Transverse colon (tissue), 4 donors: ENCODE data around the gene STAM. TPM values are rescaled to one million over a fixed set of nuclear protein-coding genes. Genes with fewer than 3 reads are reported as not detected.

ENCODE experiments used
- DNase-seq: peaks from one replicate; pipeline ENCODE4 v3.0.0-alpha.2; 2019
- H3K27ac ChIP-seq, 4 donors: fragments of 200-600 bp; sonication (generic); 2 replicates each; pipeline ENCODE4 v1.5.1; 2016 to 2018; ENCODE audit warnings: inconsistent platforms in 4 of 4
- H3K27me3 ChIP-seq: fragments of 200-600 bp; sonication (generic); 2 replicates; pipeline ENCODE4 v1.5.1; 2017; ENCODE audit warnings: inconsistent platforms
- H3K36me3 ChIP-seq, 4 donors: fragments of 200-600 bp; sonication (generic); 2 replicates each; pipeline ENCODE4 v1.5.1; 2017 to 2019; ENCODE audit warnings: inconsistent platforms in 4 of 4
- H3K4me1 ChIP-seq, 4 donors: fragments of 200-600 bp; sonication (generic); 2 replicates each; pipeline ENCODE4 v1.5.1; 2017 to 2020; ENCODE audit warnings: inconsistent platforms in 4 of 4
- H3K4me3 ChIP-seq, 4 donors: fragments of 200-600 bp; sonication (generic); 1 replicate in 1 of 4; 2 replicates in 3 of 4; pipeline versions ENCODE4 v1.5.1 to v1.6.1; 2017 to 2019; ENCODE audit warnings: inconsistent platforms in 4 of 4
- H3K9me3 ChIP-seq, 2 donors: fragments of 200-600 bp; sonication (generic); 2 replicates each; pipeline ENCODE4 v1.5.1; 2017 to 2019; ENCODE audit warnings: inconsistent platforms in 2 of 2
- EP300 ChIP-seq: sonication (generic); formaldehyde crosslinking; IDR thresholded peaks from one replicate; pipeline ENCODE4 v1.6.1; 2017; ENCODE audit warnings: antibody characterized with exemption, low read depth
- POLR2A ChIP-seq: fragments of 450-650 bp; IDR thresholded peaks from one replicate; pipeline ENCODE4 v1.6.1; 2016; ENCODE audit warnings: antibody characterized with exemption, mild to moderate bottlenecking, moderate library complexity
- POLR2AphosphoS5 ChIP-seq, 3 donors: sonication (generic); formaldehyde crosslinking; IDR thresholded peaks; one replicate each; pipeline ENCODE4 v1.6.1; 2016; ENCODE audit warnings: antibody characterized with exemption in 3 of 3
- whole genome bisulfite sequencing, 2 donors: methylation state at CpG; one replicate each; pipeline ENCODE4 v1.1.5; 2018; ENCODE audit warnings: low coverage in 1 of 2; 5-methylcytosine and 5-hydroxymethylcytosine counted together
- in situ Hi-C, 4 donors: fragments of 200-750 bp; cut with MboI; loops; one replicate each; pipeline versions ENCODE4 v1.15.0 to v1.15.1; 2017; ENCODE audit warnings: low sequenced_read_pairs in 3 of 4, low pct_ligation_motif_present in 1 of 4, low pct_unique_long_range_greater_than_20kb in 1 of 4
- intact Hi-C: fragments of 100-400 bp; cut with DNase I; formaldehyde crosslinking; loops from one replicate; pipeline ENCODE4 v1.15.1; 2023; ENCODE audit warnings: low total_unique reads
- total RNA-seq, 4 donors: library from RNA; depleted of rRNA; stranded (reverse); fragments of >200 nt; gene quantifications; one replicate each; pipeline ENCODE4 v1.1.0, GENCODE V29; 2016
- TF ChIP-seq, protein P1 (sequence below), 5 experiments: fragments of 200-600 bp in 3 of 5; fragments of 450-650 bp in 2 of 5; sonication (generic) in 3 of 5; IDR thresholded peaks; 1 replicate in 2 of 5; 2 replicates in 3 of 5; pipeline ENCODE4 v1.5.1; 2016 to 2017; ENCODE audit warnings: antibody characterized with exemption in 5 of 5, inconsistent platforms in 3 of 5, mild to moderate bottlenecking in 2 of 5, moderate library complexity in 1 of 5

STAM gene
- total RNA-seq, 4 donors from 2014 or later, result 1.9 to 18.4 (median 9.3) TPM

DNA sequence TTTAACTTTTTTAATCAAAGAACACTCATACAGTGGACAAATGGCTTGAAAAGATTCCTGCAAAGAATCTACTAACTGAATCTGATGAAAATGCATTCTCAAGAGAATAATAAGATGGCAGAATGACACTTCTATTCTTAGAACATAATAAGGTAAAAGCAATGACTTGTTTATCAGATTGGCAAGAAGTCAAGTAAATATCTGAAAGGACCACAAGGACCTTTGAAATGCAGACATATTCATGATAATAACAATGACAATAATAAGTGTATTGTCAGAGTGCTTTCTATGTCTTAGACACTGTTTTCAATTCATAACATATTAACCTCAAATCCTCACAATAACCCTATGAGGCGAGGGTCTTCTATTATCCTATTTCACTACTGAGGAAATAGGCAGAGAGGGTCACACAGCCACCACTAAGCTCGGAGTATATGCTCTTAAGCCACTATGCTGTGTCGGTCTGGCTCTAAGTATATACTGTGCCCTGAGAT lies 37.4 kb upstream of the STAM start:
- in situ Hi-C loops, result loop anchor here (5.0 to 25.0 kb wide), 9 partner anchors 131 to 631 kb away; no protein-coding TSS in a partner anchor
- no peak for DNase-seq
- Histone ChIP-seq H3K4me3 (no peak overlapping the region), H3K36me3 (no peaks in the 10 kb centered on the region), H3K27ac (no peak overlapping the region), H3K4me1 (peaks cover 0 to 11% (median 6%) of the 10 kb centered on the region in 4 donors), H3K9me3 (no peaks in the 10 kb centered on the region), H3K27me3 (no peaks in the 10 kb centered on the region)
- WGBS, 2 donors, result 18 to 38% methylated on average over 3 of the region's 3 CpGs
- TF ChIP-seq EP300, result no peak
- TF ChIP-seq, protein P1, sequence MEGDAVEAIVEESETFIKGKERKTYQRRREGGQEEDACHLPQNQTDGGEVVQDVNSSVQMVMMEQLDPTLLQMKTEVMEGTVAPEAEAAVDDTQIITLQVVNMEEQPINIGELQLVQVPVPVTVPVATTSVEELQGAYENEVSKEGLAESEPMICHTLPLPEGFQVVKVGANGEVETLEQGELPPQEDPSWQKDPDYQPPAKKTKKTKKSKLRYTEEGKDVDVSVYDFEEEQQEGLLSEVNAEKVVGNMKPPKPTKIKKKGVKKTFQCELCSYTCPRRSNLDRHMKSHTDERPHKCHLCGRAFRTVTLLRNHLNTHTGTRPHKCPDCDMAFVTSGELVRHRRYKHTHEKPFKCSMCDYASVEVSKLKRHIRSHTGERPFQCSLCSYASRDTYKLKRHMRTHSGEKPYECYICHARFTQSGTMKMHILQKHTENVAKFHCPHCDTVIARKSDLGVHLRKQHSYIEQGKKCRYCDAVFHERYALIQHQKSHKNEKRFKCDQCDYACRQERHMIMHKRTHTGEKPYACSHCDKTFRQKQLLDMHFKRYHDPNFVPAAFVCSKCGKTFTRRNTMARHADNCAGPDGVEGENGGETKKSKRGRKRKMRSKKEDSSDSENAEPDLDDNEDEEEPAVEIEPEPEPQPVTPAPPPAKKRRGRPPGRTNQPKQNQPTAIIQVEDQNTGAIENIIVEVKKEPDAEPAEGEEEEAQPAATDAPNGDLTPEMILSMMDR (IDR thresholded peaks at IDR 0.05), result no peak
- TF ChIP-seq POLR2AphosphoS5 (IDR thresholded peaks at IDR 0.05), result no peak
- TF ChIP-seq POLR2A, result no peak
- intact Hi-C loops, result loop anchor here (2.0 kb wide), 1 partner anchor 136 kb away; no protein-coding TSS in a partner anchor

DNA sequence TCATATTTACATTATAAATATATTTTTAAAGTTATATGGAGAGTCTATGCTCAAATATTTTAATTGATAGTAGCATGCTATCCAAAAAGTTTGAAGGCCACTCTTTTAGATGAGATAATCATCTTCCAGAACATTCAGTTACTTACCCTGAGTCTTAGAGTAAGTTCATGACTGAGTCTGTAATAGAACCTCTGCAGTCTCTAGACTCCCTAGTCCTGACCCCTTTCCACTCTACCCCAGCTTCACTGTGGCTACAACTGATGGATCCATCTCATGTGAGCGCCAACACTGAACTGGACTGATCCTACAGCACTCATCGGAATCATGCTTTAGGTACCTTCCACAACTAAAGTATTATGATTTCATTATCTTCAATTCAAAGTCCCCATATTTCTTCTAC lies 36.9 kb upstream of the STAM start:
- Histone ChIP-seq H3K36me3 (no peaks in the 10 kb centered on the region), H3K4me3 (no peak overlapping the region), H3K4me1 (peaks cover 0 to 11% (median 6%) of the 10 kb centered on the region in 4 donors), H3K9me3 (no peaks in the 10 kb centered on the region), H3K27me3 (no peaks in the 10 kb centered on the region), H3K27ac (no peak overlapping the region)
- intact Hi-C loops (loop anchor here (2.0 kb wide), 1 partner anchor 136 kb away; no protein-coding TSS in a partner anchor), in situ Hi-C loops (loop anchor here (5.0 to 25.0 kb wide), 9 partner anchors 130 to 630 kb away; no protein-coding TSS in a partner anchor)
- TF ChIP-seq, protein P1 (IDR thresholded peaks at IDR 0.05), result no peak
- TF ChIP-seq EP300 (no peak), POLR2A (no peak), POLR2AphosphoS5 (IDR thresholded peaks at IDR 0.05) (no peak)
- 46 to 54% methylated on average over 2 of the region's 2 CpGs for WGBS, 2 donors
- no peak for DNase-seq

DNA sequence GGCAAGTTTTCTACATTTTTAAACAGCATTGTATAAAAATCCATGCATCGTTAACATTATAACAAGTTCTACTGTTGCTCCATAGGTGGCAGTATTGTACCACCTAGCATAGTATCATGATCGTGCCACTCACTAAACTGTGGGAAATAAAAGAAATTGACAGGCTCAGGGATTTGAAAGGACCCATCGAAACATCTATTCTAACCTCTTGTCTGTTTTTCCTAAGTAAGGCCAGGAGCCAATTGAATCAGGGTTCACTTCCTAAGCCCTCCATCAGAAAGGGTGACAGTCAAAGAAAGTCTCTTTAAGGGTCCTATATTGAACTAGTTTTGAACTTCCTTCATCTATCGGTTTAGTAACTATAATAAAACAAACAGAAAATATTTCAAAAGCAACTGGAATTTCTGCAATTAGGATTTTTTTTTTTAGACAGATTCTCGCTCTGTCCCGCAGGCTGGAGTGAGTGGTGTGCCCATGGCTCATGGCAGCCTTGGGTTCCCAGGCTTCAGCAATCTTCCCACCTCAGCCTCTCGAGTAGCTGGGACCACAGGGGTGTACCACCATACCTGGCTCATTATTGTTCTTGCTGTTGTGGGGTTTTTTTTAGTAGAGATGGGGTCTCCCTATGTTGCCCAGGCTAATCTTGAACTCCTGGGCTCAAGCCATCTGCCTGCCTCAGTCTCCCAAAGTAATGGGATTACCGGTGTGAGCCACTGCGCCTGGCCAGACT lies 36.2 kb upstream of the STAM start:
- WGBS, 2 donors, result 50 to 61% methylated on average over 8 to 9 of the region's 9 CpGs
- intact Hi-C loops (loop anchor here (2.0 kb wide), 1 partner anchor 135 kb away; no protein-coding TSS in a partner anchor), in situ Hi-C loops (loop anchor here (5.0 to 25.0 kb wide), 9 partner anchors 130 to 630 kb away; no protein-coding TSS in a partner anchor)
- H3K4me3 ChIP-seq, result no peak overlapping the region
- no peaks in the 10 kb centered on the region for H3K9me3 ChIP-seq
- H3K36me3 ChIP-seq, result no peaks in the 10 kb centered on the region
- no peak for DNase-seq
- no peaks in the 10 kb centered on the region for H3K27me3 ChIP-seq
- TF ChIP-seq, protein P1 (IDR thresholded peaks at IDR 0.05), result peak; percentile 82 to 90 (median 84)
- no peak for TF ChIP-seq POLR2AphosphoS5 (IDR thresholded peaks at IDR 0.05)
- TF ChIP-seq EP300, result no peak
- TF ChIP-seq POLR2A, result no peak
- H3K4me1 ChIP-seq, result peaks cover 0 to 11% (median 6%) of the 10 kb centered on the region in 4 donors
- H3K27ac ChIP-seq, result no peak overlapping the region

DNA sequence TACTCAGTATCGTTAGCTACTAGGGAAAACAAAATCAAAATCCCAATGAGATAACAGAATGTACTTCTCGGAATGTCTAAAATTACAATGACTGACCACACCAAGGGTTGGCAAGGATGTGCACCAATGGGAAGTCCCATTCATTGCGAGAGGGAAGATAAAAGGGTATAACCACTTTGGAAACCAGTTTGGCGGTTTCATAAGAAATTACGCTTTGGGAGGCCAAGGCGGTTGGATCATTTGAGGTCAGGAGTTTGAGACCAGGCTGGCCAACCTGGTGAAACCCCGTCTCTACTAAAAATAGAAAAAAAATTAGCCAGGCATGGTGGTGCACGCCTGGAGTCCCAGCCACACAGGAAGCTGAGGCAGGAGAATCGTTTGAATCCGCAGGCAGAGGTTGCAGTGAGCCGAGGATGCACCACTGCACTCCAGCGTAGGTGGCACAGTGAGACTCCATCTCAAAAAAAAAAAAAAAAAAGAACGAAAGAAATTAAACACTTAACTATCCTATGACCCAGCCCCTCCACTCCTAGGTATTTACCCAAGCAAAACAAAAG lies 34.4 kb upstream of the STAM start:
- TF ChIP-seq EP300, result no peak
- TF ChIP-seq, protein P1 (IDR thresholded peaks at IDR 0.05), result no peak
- TF ChIP-seq POLR2AphosphoS5 (IDR thresholded peaks at IDR 0.05), result no peak
- no peak for TF ChIP-seq POLR2A
- DNase-seq, result no peak
- intact Hi-C loops, result no loop called here

More for the DNA sequence above, 34.4 kb upstream of the STAM start:
- Histone ChIP-seq H3K9me3 (no peaks in the 10 kb centered on the region), H3K27ac (no peak overlapping the region), H3K4me3 (no peak overlapping the region), H3K4me1 (peaks cover 0 to 11% (median 6%) of the 10 kb centered on the region in 4 donors), H3K36me3 (no peaks in the 10 kb centered on the region), H3K27me3 (no peaks in the 10 kb centered on the region)
- 82 to 84% methylated on average over 8 to 13 of the region's 13 CpGs for WGBS, 2 donors
- in situ Hi-C loops, result loop anchor here (5.0 to 25.0 kb wide), 9 partner anchors 128 to 628 kb away; no protein-coding TSS in a partner anchor
